Esophagus muscularis mucosa (tissue), 3 donors: ENCODE data around the gene TP53RK.

Experiments used
- POLR2A ChIP-seq: fragments of 450-650 bp; IDR thresholded peaks from one replicate; pipeline ENCODE4 v1.6.1; 2017; ENCODE audit warnings: antibody characterized with exemption, moderate library complexity, mild to moderate bottlenecking, low read depth
- TF ChIP-seq, protein P1 (sequence below), 3 experiments: fragments of 200-600 bp in 2 of 3; fragments of 450-650 bp in 1 of 3; sonication (generic) in 2 of 3; IDR thresholded peaks; one replicate each; pipeline ENCODE4 v1.5.1; 2017 to 2019; ENCODE audit warnings: antibody characterized with exemption in 3 of 3, mild to moderate bottlenecking in 2 of 3, moderate library complexity in 1 of 3

GRCh38 chr20:46689754-46690085 is 476 bp upstream of the TP53RK start:
- no peak for TF ChIP-seq POLR2A
- TF ChIP-seq, protein P1, sequence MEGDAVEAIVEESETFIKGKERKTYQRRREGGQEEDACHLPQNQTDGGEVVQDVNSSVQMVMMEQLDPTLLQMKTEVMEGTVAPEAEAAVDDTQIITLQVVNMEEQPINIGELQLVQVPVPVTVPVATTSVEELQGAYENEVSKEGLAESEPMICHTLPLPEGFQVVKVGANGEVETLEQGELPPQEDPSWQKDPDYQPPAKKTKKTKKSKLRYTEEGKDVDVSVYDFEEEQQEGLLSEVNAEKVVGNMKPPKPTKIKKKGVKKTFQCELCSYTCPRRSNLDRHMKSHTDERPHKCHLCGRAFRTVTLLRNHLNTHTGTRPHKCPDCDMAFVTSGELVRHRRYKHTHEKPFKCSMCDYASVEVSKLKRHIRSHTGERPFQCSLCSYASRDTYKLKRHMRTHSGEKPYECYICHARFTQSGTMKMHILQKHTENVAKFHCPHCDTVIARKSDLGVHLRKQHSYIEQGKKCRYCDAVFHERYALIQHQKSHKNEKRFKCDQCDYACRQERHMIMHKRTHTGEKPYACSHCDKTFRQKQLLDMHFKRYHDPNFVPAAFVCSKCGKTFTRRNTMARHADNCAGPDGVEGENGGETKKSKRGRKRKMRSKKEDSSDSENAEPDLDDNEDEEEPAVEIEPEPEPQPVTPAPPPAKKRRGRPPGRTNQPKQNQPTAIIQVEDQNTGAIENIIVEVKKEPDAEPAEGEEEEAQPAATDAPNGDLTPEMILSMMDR (IDR thresholded peaks at IDR 0.05), result no peak
